Aorta (tissue), 5 donors: ENCODE measurements around the gene RALGPS2. TPM values are rescaled to one million over a fixed set of nuclear protein-coding genes. Genes with fewer than 3 reads are reported as not detected.

Source experiments
- ATAC-seq: fragments of 200-7000 bp; cut with Tn5 transposase; one replicate; pipeline ENCODE4 v1.9.1; 2022; ENCODE audit warnings: moderate library complexity; ENCODE audit not compliant: low FRiP score
- DNase-seq, 2 donors: peaks; one replicate each; pipeline ENCODE4 v3.0.0-alpha.2; 2020
- H3K27ac ChIP-seq, 2 donors: one replicate each; pipeline ENCODE4 v1.5.1; 2013; ENCODE audit warnings: low read length in 2 of 2, mild to moderate bottlenecking in 2 of 2, moderate library complexity in 2 of 2, control low read depth in 1 of 2, inconsistent platforms in 1 of 2, low read depth in 1 of 2
- H3K27me3 ChIP-seq, 2 donors: one replicate each; pipeline ENCODE4 v1.6.1; 2013; ENCODE audit warnings: control low read depth in 1 of 2, low read length in 1 of 2, mild to moderate bottlenecking in 1 of 2, moderate library complexity in 1 of 2; ENCODE audit not compliant: insufficient read depth in 2 of 2, control insufficient read depth in 1 of 2
- H3K36me3 ChIP-seq, 2 donors: one replicate each; pipeline ENCODE4 v1.6.1; 2013; ENCODE audit warnings: control low read depth in 1 of 2, low read length in 1 of 2, mild to moderate bottlenecking in 1 of 2; ENCODE audit not compliant: insufficient read depth in 2 of 2, control insufficient read depth in 1 of 2
- H3K4me1 ChIP-seq, 2 donors: one replicate each; pipeline ENCODE4 v1.6.1; 2013; ENCODE audit warnings: low read length in 2 of 2, control low read depth in 1 of 2, mild to moderate bottlenecking in 1 of 2, moderate library complexity in 1 of 2; ENCODE audit not compliant: insufficient read depth in 2 of 2, control insufficient read depth in 1 of 2
- H3K4me3 ChIP-seq, 2 donors: one replicate each; pipeline ENCODE4 v1.5.1; 2013; ENCODE audit warnings: low read length in 2 of 2, control low read depth in 1 of 2, mild to moderate bottlenecking in 1 of 2
- H3K9me3 ChIP-seq: one replicate; pipeline ENCODE4 v1.6.1; 2013; ENCODE audit warnings: mild to moderate bottlenecking, low read length; ENCODE audit not compliant: control insufficient read depth
- WGBS, 2 donors: extraction: QIAGEN DNeasy Blood & Tissue Kit; methylation state at CpG; one replicate each; pipeline ENCODE4 v1.1.7; 2013; 5-methylcytosine and 5-hydroxymethylcytosine counted together
- intact Hi-C, 2 donors: fragments of 100-400 bp; cut with DNase I; formaldehyde crosslinking; loops; one replicate each; pipeline versions ENCODE4 v1.14.2 to v1.15.0; 2022
- polyA plus RNA-seq, 2 donors: library from polyadenylated mRNA; stranded (reverse); fragments of 200-250 nt; gene quantifications; one replicate each; pipeline ENCODE4 v1.2.3, GENCODE V29; 2013
- total RNA-seq, 2 donors: library from RNA; stranded (reverse); fragmentation: NEBNext Ultra II Directional; extraction: Animal tissue kit (Norgen Biotek cat#: 25700); gene quantifications; one replicate each; pipeline ENCODE4 v1.2.1, GENCODE V29; 2021
- donor health status: healthy with polysubstance abuse.
- donor health status: Bipolar disorder and iron deficiency.
- donor health status: DM: no; HTN: no; CAD: no.
- donor health status: DM: no; HTN: no; CAD: no.
- donor health status: DM: yes; HTN: yes; CAD: no.

RALGPS2 gene
- total and polyA plus RNA-seq, 4 donors, result 0.18 to 14.1 (median 4.8) TPM

- DNase-seq, result no peak
- no peak overlapping the region for H3K27ac ChIP-seq
- H3K27me3 ChIP-seq, result no peaks in the 10 kb centered on the region
- intact Hi-C loops, result no loop called here
- no peak for ATAC-seq
- H3K36me3 ChIP-seq, result no peaks in the 10 kb centered on the region
- H3K9me3 ChIP-seq, result no peaks in the 10 kb centered on the region
- 76 to 82% methylated on average over 2 of the region's 2 CpGs for WGBS, 2 donors
- H3K4me3 ChIP-seq, result no peak overlapping the region
- no peaks in the 10 kb centered on the region for H3K4me1 ChIP-seq
These were observed 124.9 kb downstream of the RALGPS2 start for GRCh38 chr1:178849918-178850317.

- intact Hi-C loops, result no loop called here
- H3K27me3 ChIP-seq, result no peaks in the 10 kb centered on the region
- WGBS, 2 donors, result 89 to 92% methylated on average over 2 of the region's 2 CpGs
- DNase-seq (no peak), ATAC-seq (no peak)
- H3K9me3 ChIP-seq, result no peaks in the 10 kb centered on the region
- H3K27ac ChIP-seq, result no peak overlapping the region
- no peak overlapping the region for H3K4me3 ChIP-seq
- H3K36me3 ChIP-seq, result no peaks in the 10 kb centered on the region
- no peaks in the 10 kb centered on the region for H3K4me1 ChIP-seq
These were observed 132.1 kb downstream of the RALGPS2 start for GRCh38 chr1:178857126-178857525.

DNA sequence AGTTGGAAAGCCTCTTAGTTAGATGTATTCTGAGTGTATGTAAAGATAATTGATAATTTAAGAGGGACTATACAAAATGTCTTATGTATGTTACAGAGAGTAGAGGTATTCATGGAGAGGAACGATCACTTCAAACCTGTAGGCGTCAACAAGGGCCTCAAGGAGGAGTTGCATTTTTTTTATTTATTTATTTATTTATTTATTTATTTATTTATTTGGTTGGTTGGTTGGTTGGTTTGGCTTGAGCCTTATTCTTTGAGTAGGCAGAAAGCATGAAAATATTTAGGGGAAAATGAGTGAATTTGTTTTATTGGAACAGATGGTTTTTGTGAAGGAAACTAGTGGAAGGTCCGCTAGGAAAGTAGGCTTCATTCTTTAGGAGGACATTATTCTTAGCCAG, 137.4 kb downstream of the RALGPS2 start:
- 98% methylated on average over 3 of the region's 3 CpGs for WGBS, 2 donors
- no peaks in the 10 kb centered on the region for H3K9me3 ChIP-seq
- intact Hi-C loops, result no loop called here
- no peak overlapping the region for H3K27ac ChIP-seq
- H3K4me1 ChIP-seq, result peaks cover 0 to 6% of the 10 kb centered on the region in 2 donors
- H3K4me3 ChIP-seq, result no peak overlapping the region
- H3K36me3 ChIP-seq, result no peaks in the 10 kb centered on the region
- ATAC-seq (no peak), DNase-seq (no peak)
- no peaks in the 10 kb centered on the region for H3K27me3 ChIP-seq

GRCh38 chr1:178862864-178863263, 137.8 kb downstream of the RALGPS2 start:
- Histone ChIP-seq H3K4me3 (no peak overlapping the region), H3K9me3 (no peaks in the 10 kb centered on the region), H3K36me3 (no peaks in the 10 kb centered on the region), H3K27me3 (no peaks in the 10 kb centered on the region), H3K27ac (no peak overlapping the region), H3K4me1 (peaks cover 0 to 6% of the 10 kb centered on the region in 2 donors)
- intact Hi-C loops, result no loop called here
- DNase-seq, result no peak
- ATAC-seq, result no peak

DNA sequence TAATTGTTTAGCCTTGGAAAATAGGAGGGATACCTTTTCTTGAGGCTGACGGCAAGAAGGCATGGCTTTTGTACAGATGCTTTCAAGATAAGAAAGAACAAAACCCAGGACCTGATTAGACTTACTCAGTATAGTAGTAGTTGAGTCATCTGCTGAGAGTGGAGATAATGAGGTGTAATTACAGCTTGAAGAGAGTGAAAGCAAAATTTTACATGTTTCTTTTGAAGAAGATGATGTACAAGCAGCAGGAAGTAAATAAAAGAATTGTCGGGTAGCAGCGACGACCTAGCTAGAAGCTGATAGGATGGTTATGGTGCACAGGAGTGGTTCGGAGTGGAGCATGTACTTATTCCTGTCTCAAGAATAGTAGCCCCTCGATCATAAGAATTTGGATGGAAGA, 139.3 kb downstream of the RALGPS2 start:
- peak overlapping the region in 1 of 2 donors; percentile 5 for H3K4me3 ChIP-seq
- ATAC-seq (no peak), DNase-seq (no peak)
- no peaks in the 10 kb centered on the region for H3K27me3 ChIP-seq
- intact Hi-C loops, result no loop called here
- no peaks in the 10 kb centered on the region for H3K9me3 ChIP-seq
- WGBS, 2 donors, result 72 to 76% methylated on average over 6 of the region's 6 CpGs
- H3K36me3 ChIP-seq, result no peaks in the 10 kb centered on the region
- H3K27ac ChIP-seq, result no peak overlapping the region
- peaks cover 0 to 6% of the 10 kb centered on the region in 2 donors for H3K4me1 ChIP-seq

- Histone ChIP-seq H3K4me1 (peaks cover 3 to 6% of the 10 kb centered on the region in 2 donors), H3K27me3 (no peaks in the 10 kb centered on the region), H3K9me3 (no peaks in the 10 kb centered on the region), H3K4me3 (peak overlapping the region; percentile 89 to 92), H3K27ac (peak overlapping the region in 1 of 2 donors; percentile 57), H3K36me3 (no peaks in the 10 kb centered on the region)
- intact Hi-C loops, result loop anchor here (2.0 to 5.0 kb wide), 3 partner anchors 71 to 135 kb away; no protein-coding TSS in a partner anchor
- ATAC-seq, result no peak
- no peak for DNase-seq
- WGBS, 2 donors, result 13 to 16% methylated on average over 5 of the region's 5 CpGs
These were observed 142.6 kb downstream of the RALGPS2 start for GRCh38 chr1:178867670-178868069.

DNA sequence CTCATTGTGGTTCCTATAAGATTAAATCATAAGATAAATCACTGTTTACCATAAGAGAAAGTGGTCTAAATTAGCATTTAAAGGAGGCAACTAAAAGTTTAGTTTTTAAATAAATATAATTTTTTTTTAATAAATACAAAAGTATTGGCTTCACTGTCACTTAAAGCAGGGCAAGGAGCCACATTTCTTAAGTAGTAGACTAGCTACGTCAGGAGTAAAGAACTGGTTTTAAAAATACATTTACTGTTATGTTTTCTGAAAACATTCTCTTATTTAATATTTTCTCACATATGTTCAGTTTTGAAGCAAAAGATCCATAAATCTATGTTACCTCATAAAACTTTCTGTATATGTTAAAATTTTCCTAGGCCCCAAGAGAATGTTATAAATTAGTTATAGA, 143.7 kb downstream of the RALGPS2 start:
- Histone ChIP-seq H3K9me3 (no peaks in the 10 kb centered on the region), H3K4me3 (peak overlapping the region; percentile 53 to 76), H3K27me3 (no peaks in the 10 kb centered on the region), H3K36me3 (no peaks in the 10 kb centered on the region), H3K4me1 (peaks cover 3% of the 10 kb centered on the region in 2 donors), H3K27ac (no peak overlapping the region)
- WGBS, 2 donors, result 19% methylated on average over 1 of the region's 1 CpG
- DNase-seq (no peak), ATAC-seq (no peak)
- intact Hi-C loops, result loop anchor here (5.0 kb wide), 2 partner anchors 74 to 134 kb away; no protein-coding TSS in a partner anchor

DNA sequence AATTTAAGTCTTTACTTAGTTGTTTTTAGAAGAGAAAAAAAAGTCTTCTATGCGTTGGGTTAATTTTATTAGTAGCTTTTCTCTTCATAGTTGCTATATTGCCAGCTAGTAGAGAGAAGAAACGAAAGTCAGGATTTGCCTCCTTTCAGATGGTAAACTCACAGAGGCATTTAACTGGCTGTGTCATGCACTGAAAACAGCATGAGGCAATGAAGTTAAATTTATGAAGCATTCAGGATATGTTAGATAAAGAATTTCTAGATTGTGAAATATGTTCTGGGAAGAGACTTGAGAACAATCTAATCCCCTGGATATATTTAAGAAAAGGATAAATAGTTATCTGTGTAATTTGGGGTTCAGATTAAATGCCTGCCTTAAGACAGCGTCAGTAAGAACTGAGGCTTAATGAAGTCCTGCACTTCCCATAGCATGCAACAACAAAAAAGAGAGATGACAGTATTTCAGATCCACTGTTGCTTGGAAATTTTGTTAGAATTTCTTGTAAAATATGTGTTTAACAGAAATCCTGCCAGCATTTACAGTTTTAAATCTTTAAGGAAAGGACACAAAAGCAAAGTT, 144.2 kb downstream of the RALGPS2 start:
- Histone ChIP-seq H3K9me3 (no peaks in the 10 kb centered on the region), H3K27ac (peak overlapping the region in 1 of 2 donors; percentile 57), H3K36me3 (no peaks in the 10 kb centered on the region), H3K4me3 (peak overlapping the region; percentile 47 to 93), H3K27me3 (no peaks in the 10 kb centered on the region), H3K4me1 (peaks cover 3% of the 10 kb centered on the region in 2 donors)
- intact Hi-C loops, result loop anchor here (5.0 kb wide), 2 partner anchors 73 to 133 kb away; no protein-coding TSS in a partner anchor
- 10 to 12% methylated on average over 3 of the region's 3 CpGs for WGBS, 2 donors
- DNase-seq (no peak), ATAC-seq (peak; percentile 68)

- no peaks in the 10 kb centered on the region for H3K36me3 ChIP-seq
- WGBS, 2 donors, result 11 to 17% methylated on average over 1 of the region's 1 CpG
- H3K27ac ChIP-seq, result no peak overlapping the region
- DNase-seq (no peak), ATAC-seq (no peak)
- no peaks in the 10 kb centered on the region for H3K27me3 ChIP-seq
- H3K4me1 ChIP-seq, result peaks cover 0 to 3% of the 10 kb centered on the region in 2 donors
- peak overlapping the region; percentile 72 to 75 for H3K4me3 ChIP-seq
- no peaks in the 10 kb centered on the region for H3K9me3 ChIP-seq
- intact Hi-C loops, result no loop called here
These were observed 145.2 kb downstream of the RALGPS2 start for GRCh38 chr1:178870221-178870620.
